ENCODE data around the gene CTNNA3.

The CTNNA3 gene

DNA sequence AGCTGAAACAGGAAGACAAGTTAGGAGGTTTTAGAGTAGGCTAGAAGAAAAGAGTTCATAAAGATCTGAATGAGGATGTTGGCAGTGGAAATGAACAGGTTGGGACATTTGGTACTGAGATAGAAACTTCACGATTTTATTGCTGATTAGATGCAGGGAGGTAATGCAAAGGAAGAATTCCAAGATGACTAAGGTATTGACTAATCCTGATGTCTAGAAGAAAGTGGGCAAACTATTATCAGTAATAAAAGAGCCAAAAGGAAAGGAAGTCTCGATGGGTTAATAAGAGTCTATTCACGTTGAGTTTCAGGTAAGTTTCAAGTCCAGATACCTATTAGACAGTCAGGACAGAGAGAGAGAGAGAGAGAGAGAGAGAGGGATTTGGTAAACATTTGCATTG lies 1401.5 kb downstream of the CTNNA3 start:
- no peak for DNase-seq (ENCODE audit: low read depth in 2 of 2)

DNA sequence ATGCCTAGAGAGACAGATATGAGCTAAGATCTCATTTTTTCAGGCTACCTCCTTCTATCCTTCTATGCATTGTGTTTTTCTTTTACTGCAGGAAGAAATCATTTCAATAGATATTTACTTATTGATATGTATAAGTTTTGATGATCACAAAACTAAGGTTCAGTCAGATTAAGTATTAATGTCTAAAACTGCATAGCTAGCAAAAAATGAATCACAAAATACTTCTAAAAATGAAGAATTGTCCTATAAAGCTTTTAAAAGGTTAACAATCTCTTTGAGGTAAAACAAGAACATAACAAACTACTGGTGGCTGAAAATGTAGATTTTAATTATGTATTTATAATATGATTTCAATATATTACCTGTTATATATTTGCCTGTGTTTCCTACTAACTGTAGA lies 1403.1 kb downstream of the CTNNA3 start:
- DNase-seq (ENCODE audit: low read depth in 2 of 2) = no peak

DNA sequence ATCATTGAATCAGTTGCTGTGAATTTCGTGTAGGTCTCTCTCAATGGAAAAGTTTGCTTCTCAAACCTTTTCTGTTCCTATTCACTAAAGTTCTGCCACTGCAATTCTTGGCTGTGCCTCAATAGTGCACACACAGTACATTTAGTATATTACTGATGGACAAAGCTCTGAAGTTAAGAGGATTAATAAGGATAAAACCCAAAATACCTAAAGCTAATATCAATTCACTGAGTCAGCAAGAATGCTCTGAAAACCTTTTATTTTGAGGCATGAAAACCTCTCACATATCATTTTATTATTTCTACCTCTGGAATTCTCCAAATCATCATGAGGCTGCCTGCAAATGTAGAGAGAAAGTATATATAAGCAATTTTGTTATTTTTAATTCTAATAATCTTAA lies 1403.5 kb downstream of the CTNNA3 start:
- no peak for DNase-seq (ENCODE audit: low read depth in 2 of 2)

DNA sequence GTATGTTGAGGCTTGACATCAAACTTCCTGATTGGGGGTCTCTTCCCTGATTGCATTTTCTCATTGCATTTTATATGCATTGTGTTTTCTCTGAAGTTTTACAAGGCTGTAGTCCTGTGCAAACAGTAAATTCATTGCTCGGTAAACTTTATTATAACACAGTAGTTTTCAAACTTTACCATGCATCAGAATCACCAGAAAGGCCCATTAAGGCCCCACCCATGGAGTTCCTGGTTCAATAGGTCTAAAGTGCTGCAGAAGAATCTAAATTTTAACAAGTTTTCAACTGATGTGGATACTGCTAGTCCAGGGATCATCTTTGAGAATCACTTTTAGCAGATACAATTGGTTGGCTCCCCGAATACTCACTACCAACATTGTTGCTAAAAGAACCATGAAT lies 1404.9 kb downstream of the CTNNA3 start:
- DNase-seq (ENCODE audit: low read depth in 2 of 2) = no peak

DNA sequence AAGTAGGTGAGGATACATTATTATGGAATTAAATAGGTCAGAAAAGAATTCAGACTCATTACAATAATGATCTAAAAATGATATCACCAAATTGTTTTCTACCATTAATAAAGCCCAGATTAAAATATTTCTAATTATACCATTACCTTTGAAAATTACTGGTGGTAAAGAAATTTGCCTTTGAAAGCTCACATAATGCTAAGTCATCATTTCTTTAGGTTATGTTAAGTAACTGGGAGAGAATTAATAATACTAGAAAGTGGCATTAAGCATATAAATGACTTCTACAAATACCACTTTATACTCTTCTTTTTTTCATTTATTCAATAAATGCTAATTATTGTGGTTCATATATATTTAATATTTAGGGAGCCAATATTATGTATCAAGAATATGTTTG lies 1411.4 kb downstream of the CTNNA3 start:
- no peak for DNase-seq (ENCODE audit: low read depth in 2 of 2)

DNA sequence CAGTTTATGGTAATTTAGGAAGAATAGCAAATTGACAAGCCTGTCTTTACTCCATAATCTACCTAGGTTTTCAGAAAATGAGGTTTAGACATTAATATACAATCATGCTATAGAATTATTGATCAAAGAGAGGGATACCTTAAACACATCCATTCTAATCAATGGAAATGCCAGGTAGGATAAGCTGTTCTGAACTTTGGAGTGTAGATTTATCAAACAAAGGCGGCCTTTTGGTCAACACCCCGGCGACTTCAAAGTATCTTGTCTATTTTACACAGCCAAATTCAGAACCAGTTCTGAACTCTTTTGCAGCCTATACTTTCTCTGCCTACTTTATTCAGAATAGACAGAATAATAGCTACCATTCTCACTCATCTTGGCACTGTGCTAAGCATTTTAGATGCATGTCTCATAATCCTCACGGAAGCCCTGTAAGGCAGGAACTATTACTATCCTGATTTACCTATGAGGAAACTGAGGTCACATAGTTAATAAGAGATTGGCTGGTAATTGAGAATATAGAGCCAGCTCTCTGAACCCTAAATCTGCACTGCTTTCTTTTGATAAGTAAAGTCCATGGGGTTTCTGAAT lies 1412.0 kb downstream of the CTNNA3 start:
- DNase-seq (ENCODE audit: low read depth in 2 of 2) = no peak

DNA sequence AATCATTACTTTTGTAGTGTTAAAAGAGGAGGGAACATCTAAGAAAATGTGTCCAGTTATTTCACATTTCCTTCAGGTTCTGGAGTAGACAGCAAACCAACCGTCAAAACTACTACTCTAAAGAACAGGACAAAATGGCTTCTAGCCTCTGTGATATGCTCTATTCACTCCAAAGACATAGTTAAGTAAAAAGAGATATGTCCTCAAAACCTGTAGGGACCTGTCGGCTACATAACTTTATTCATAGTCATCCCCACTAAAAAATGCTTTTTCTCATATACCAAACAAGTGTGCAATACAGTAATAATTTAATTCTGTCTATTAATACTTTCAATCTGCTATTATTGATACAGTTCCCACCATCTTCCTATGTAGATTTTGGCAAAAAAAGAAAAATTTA lies 1412.9 kb downstream of the CTNNA3 start:
- no peak for DNase-seq (ENCODE audit: low read depth in 2 of 2)

DNA sequence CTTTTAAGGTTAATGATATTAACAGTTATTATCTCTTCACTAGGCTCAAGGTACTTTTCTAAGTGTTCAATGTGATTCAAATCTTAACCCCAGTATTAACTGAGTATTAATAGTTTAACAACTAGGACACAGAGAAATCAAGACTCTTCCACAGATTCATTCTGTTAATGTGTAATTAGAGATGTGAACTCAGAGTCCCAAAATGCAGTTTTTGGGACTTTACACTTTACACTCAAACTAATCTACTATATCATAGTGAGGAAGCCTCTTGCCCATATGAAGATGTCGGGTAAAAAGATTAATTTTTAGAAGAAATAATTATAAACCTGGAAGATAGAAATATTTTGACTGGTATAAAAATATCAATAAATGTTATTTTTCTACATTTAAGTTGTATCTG lies 1414.7 kb downstream of the CTNNA3 start:
- no peak for DNase-seq (ENCODE audit: low read depth in 2 of 2)

DNA sequence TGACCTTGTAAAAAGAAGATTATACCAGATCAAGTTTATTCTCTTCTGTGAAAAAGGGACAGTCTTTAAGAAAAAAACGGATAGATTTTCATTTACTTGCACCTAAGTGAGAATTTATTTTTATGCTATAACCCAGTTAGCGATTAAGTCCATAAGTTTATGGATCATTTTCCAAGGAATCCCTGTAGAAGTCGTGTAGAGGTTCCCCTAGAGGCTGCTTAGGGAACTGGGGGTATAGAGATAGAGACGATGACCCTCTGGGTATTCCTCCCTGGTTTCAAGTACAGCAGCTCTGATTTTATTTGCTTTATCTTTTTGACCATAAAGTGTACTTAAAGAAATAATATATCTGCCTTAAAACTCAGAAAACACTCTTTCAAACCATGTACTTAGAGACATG lies 1418.5 kb downstream of the CTNNA3 start:
- no peak for DNase-seq (ENCODE audit: low read depth in 2 of 2)

DNA sequence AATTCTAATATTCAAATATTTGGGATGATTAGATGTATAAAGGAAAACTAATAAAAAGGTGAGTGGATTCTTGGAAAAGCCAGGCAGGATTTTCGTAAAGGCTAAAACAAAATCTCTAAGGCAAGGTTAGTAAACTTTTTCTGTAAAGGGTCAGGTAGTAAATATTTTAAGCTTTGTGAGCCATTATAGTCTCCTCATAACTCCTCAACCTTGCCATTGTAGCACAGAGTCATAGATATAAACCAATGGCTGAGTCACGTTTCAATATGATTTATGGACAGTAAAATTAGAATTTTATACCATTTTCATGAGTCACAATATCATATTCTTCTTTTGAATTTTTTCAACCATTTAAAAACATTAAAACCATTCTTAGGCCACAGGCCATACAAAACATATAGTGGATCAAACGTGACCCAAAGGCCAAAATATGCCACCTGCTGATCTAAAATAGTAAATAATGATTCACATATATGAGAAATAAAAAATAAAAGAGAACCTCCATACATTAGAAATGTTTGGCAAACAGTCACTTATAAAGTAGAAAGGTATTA lies 1422.0 kb downstream of the CTNNA3 start:
- no peak for DNase-seq (ENCODE audit: low read depth in 2 of 2)

DNA sequence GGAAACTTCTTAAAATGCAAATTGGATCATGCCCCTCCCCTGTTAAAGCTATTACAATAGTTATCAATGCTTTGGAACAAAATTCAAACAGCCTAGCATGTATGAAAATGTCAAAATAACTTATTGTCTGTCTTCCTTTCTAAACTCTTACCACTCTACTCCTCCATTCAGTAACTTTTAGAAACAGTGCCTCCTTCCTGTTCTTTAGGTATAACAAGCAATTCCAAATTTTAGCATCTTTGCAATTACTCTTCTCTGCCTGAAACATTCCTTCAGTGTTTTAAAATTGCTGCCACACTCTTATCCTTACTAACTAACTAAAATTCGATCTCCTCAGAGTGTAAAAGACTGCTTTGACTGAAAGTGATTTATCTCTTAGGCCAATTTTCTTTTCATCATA lies 1430.6 kb downstream of the CTNNA3 start:
- no peak for DNase-seq (ENCODE audit: low read depth in 2 of 2)

DNA sequence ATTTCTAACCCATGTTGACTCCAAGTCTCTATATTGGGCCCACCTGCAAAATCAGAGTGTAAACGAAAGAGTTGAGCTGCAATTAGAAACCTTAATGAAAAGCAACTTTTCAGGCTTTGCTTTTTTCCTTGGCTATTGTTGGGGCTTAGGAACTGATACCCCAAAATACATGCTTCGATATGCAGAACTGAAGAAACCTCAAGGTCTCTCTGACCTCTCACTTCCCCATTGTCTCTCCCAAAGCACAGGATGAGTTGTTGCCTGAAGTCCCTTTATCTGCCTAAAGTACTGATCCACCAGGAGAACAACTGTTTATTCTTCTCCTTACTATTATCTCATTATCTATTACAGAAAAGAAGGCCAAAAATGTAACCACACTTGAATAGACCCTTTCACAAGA lies 1436.2 kb downstream of the CTNNA3 start:
- DNase-seq (ENCODE audit: low read depth in 2 of 2) = no peak

DNA sequence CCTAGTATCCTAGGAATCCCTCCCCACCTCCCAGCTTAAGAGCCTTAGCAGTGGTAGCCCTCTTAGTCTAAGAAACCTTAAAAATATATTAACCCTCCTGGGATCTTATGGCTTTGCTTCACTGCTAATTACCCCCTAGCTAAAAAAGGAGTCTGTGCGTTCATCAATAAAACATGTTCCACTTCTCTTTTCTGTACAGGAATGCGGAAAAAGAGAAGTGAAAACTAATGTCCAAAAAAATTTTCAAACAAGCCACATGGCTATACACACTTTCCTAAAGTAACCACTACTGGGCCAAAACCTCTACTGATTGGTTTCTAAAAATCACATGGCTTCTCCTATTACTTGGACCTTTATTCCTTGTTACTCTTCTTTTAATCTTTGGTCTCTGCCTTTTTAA lies 1437.3 kb downstream of the CTNNA3 start:
- DNase-seq (ENCODE audit: low read depth in 2 of 2) = no peak

DNA sequence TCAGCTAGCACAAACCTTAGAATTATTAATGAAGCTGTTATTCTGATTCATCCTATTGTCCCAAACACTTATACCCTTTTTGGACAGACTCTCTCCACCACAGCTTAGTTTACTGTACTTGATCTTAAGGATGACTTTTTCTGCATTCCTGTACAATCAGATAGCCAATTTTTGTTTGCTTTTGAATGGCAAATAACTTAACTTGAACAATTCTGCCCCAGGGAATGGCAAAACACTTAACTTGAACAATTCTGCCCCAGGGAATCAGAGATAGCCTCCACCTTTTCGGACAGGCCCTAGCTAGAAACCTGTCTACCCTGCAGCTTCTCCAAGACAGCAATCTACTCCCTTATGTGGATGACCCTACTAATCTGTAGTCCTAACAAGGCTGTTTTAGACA lies 1438.2 kb downstream of the CTNNA3 start:
- DNase-seq (ENCODE audit: low read depth in 2 of 2) = no peak

DNA sequence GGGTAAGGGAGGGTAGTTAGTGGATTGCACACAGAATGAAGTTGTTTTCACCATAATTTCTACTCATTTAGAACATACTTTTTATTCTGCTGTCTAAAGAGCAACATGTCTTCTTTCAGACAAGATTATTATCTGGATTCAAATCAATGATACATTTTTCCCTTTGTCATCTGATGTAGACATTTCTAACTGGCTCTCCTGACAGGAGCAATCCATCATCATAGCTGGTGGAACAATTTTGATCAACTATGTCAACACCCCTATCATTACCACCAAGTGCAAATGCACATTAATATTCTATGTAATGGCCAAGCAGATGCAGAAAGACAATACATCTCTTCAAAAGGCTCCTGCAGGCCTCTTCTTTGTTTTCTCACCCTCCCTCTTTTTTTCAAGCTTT lies 1443.0 kb downstream of the CTNNA3 start:
- no peak for DNase-seq (ENCODE audit: low read depth in 2 of 2)

DNA sequence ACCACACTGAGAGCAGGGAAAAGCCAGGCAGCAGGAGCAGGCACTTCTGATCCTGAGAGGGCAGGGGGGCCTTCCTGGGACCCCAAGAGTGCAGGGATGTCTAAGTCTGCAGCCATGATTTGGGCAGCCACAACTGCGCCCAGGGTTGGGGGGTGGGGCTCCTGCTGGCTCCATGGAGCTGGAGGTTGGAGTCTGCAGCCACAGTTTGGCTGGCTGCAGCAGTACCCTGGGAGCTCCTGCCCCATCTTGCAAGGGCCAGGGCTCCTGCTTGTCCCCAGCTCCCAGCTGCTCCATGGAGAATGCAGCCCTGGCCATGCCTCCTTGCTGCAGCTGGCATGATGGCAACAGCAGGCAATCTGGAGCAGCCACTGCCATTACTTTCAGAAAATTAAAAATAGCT lies 1449.8 kb downstream of the CTNNA3 start:
- no peak for DNase-seq (ENCODE audit: low read depth in 2 of 2)

DNA sequence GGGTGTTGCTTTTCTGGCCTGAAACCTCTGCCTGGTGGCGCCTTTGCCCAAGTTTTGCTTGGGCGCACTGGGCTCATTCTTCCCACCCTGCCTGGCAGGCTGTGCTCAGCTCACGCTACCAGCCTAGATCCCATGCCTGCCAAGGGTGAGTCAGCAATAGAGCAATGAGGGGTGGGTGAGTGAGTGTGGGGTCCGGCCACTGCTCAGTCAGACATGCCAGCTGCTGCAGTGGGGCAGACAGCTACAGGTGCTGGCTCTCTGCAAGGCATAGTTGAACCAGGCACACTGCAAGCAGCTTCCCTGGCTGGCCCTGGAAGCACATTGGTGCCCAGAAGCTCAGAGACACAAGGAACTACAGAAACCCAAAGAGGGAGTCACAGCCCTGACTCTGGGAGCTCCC lies 1451.0 kb downstream of the CTNNA3 start:
- DNase-seq (ENCODE audit: low read depth in 2 of 2) = no peak

DNA sequence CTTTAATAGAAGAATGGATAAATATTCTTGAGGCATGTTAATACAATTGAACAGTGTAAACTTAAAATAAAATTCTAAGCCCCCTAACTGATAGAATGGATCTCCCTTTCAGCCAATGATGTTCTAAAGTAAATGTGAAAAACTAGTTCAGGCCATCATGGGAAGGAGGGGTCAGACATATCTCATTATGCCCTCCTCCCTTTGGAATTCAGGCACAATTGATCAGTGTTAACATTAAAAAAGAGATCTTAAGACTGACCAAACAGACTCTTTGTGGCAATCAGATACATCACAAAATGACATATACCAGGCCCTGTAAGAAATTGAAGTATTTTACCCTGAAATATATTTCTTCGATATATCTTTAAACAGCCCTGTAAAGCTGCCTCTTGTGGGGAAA lies 1453.1 kb downstream of the CTNNA3 start:
- DNase-seq (ENCODE audit: low read depth in 2 of 2) = no peak

DNA sequence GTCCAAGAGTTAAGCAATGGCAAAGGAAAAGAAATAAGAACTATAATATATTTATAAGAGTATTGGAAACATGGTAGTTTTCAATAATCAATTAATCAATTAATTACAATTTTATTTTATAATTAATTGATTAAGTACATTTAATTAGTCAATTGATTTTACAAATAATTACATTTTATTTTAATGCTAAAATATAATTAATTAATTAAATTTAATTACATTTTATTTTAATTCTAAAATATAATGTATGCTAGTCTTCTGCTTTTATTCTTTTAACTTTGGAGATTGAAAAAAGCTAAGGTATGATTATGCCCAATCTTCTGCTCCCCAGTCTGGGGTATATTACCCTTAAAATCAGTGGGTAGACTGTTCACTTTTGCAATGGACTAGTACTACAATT lies 1456.9 kb downstream of the CTNNA3 start:
- no peak for DNase-seq (ENCODE audit: low read depth in 2 of 2)

DNA sequence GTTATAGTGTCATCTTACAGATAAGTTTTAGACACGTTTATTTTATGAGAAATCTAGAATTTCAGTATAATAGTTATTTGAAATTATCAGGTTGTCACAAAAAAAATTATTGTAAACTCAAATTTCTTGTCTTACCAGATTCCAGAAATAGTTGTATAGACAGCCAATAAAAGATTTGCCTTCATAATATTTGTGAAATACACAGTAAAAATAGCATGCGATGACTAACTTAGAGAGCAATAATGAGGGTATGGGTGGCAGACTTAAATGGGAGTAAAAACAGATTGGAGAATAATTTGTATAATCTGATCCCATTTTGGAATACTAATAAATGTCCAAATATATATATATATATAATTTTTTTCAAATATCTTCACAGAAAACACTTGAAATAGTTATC lies 1457.7 kb downstream of the CTNNA3 start:
- no peak for DNase-seq (ENCODE audit: low read depth in 2 of 2)

DNA sequence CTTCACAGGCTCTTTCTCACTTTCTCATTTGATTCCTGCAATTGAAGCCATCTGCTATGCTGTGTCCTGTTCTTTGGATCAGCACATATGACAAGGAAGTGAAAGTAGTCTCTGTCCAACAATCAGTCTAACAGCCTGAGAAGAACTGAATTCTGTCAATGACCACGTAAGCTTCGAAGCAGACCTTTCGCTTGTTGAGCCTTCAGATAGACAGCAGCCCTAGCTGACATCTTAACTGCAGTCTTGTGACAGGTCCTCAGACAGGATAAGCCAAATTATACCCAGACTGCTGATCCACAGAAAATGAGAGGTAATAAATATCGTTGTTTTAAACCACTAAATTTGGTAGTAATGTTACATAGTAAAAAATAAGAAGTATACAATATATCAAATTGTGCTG lies 1461.1 kb downstream of the CTNNA3 start:
- no peak for DNase-seq (ENCODE audit: low read depth in 2 of 2)

DNA sequence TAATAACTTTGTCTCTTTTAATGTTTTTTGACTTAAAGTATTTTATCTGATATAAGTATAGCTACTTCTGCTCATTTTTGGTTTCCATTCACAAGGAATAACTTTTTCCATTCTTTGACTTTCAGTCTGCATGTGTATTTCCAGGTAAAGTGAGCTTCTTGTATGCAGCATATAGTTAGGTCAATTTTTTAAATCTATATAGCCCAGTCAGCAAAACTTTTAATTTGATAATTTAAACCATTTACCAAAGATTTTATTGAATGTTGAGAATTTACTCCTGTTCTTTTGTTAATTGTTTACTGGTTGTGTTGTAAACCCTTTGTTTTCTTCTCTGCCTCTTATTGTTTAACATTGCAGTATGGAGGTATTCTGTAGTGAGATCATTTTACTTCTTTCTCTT lies 1467.1 kb downstream of the CTNNA3 start:
- no peak for DNase-seq (ENCODE audit: low read depth in 2 of 2)

DNA sequence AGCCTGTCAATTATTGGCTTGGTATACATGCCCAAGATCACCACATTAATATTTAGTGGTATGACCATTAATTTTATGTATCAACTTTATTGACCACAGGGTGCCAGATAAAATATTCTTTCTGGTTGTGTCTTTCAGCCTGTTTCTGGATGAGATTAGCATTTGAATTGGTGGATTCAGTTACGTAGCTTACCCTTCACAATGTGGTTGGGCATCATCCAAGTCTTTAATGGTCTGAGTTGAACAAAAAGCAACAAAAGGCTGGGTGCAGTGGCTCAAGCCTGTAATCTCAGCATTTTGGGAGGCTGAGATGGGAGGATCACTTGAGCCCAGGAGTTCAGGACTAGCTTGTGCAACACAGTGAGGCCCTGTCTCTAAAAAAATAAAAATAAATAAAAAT lies 1472.3 kb downstream of the CTNNA3 start:
- DNase-seq (ENCODE audit: low read depth in 2 of 2) = no peak

DNA sequence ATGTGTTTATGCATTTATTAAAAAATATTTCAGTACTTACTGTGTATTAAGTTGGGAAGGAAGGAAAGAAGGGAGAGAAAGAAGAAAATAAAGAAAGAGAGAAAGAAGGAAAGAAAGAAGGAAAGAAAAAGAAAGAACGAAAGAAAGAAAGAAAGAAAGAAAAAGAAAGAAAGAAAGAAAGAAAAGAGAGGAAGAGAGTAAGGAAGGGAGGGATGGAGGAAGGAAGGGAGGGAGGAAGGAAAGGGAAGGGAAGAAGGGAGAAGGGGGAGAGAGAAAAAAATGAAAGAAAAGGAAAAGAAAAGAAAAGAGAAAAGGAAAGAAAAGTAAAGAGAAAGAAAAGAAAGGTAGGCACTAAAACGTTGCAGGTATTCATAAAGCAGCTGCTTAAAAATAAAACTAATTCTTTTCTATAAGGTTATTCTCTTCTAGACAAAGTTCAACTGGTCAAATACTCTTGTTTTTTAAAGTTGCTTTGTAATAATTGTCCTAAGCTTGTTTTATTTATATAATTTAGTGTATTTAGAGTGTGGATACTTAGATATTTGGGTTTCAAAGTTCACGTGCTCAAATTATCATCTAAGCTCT lies 1473.4 kb downstream of the CTNNA3 start:
- no peak for DNase-seq (ENCODE audit: low read depth in 2 of 2)
